Smooth muscle cell (in vitro differentiated cells): ENCODE results near the gene CDH8. TPM values are rescaled to one million over a fixed set of nuclear protein-coding genes. Genes with fewer than 3 reads are reported as not detected.

ENCODE experiments used
- DNase-seq: peaks from one replicate; lab custom pipeline; 2025; ENCODE audit not compliant: unreplicated experiment; lab: John Stamatoyannopoulos, UW
- H2AFZ ChIP-seq: fragments of 200-600 bp; sonication (generic); 2 replicates; pipeline ENCODE4 v1.6.0; 2016; ENCODE audit warnings: antibody characterized with exemption, low read depth, mild to moderate bottlenecking
- H3F3A ChIP-seq: fragments of 200-600 bp; sonication (generic); 2 replicates; pipeline ENCODE4 v1.6.0; 2017; ENCODE audit warnings: antibody characterized with exemption, low read depth
- H3K27ac ChIP-seq: fragments of 200-600 bp; sonication (generic); 2 replicates; pipeline ENCODE4 v1.5.1; 2016; ENCODE audit warnings: low read depth, mild to moderate bottlenecking
- H3K27me3 ChIP-seq: fragments of 200-600 bp; sonication (generic); 2 replicates; pipeline ENCODE4 v1.6.1; 2016; ENCODE audit warnings: low read depth, mild to moderate bottlenecking
- H3K36me3 ChIP-seq: fragments of 200-600 bp; sonication (generic); 2 replicates; pipeline ENCODE4 v1.5.1; 2016; ENCODE audit warnings: low read depth
- H3K4me1 ChIP-seq: fragments of 200-600 bp; sonication (generic); 2 replicates; pipeline ENCODE4 v1.5.1; 2016; ENCODE audit warnings: low read depth
- H3K4me2 ChIP-seq: fragments of 200-600 bp; sonication (generic); 2 replicates; pipeline ENCODE4 v1.6.0; 2016; ENCODE audit warnings: mild to moderate bottlenecking
- H3K4me3 ChIP-seq: fragments of 200-600 bp; sonication (generic); 2 replicates; pipeline ENCODE4 v1.5.1; 2016; ENCODE audit warnings: mild to moderate bottlenecking
- H3K79me2 ChIP-seq: fragments of 200-600 bp; sonication (generic); 2 replicates; pipeline ENCODE4 v1.6.0; 2016; ENCODE audit warnings: low read depth, mild to moderate bottlenecking
- H3K9ac ChIP-seq: fragments of 200-600 bp; sonication (generic); 2 replicates; pipeline ENCODE4 v1.6.0; 2016; ENCODE audit warnings: low read depth
- H3K9me3 ChIP-seq: fragments of 200-600 bp; sonication (generic); replicated peaks from 2 replicates; pipeline ENCODE4 v1.5.1; 2016; ENCODE audit warnings: low read depth
- H4K20me1 ChIP-seq: fragments of 200-600 bp; sonication (generic); 2 replicates; pipeline ENCODE4 v1.6.0; 2016; ENCODE audit warnings: low read depth
- WGBS: methylation state at CpG from one replicate; pipeline ENCODE4 v1.1.7; 2016; ENCODE audit warnings: low lambda C conversion rate; 5-methylcytosine and 5-hydroxymethylcytosine counted together
- polyA plus RNA-seq: library from polyadenylated mRNA; unstranded; fragments of >200 nt; fragmentation: Nextera tagmentation; extraction: Ambion mirVana; gene quantifications from 2 replicates; pipeline ENCODE4 v1.2.1, GENCODE V29; 2016
- total RNA-seq: library from RNA; depleted of rRNA; stranded (reverse); fragments of >200 nt; gene quantifications from 2 replicates; pipeline ENCODE4 v1.2.3, GENCODE V29; 2014
- TF ChIP-seq, protein P1 (sequence below): fragments of 200-600 bp; sonication (generic); IDR thresholded peaks from 2 replicates; pipeline ENCODE4 v1.5.1; 2017; ENCODE audit warnings: borderline replicate concordance, mild to moderate bottlenecking, antibody characterized with exemption; ENCODE audit not compliant: insufficient read depth, poor library complexity, severe bottlenecking

Gene CDH8
- total and polyA plus RNA-seq, 2 experiments from 2014 or later, result 1.8 to 5.5 TPM

DNA sequence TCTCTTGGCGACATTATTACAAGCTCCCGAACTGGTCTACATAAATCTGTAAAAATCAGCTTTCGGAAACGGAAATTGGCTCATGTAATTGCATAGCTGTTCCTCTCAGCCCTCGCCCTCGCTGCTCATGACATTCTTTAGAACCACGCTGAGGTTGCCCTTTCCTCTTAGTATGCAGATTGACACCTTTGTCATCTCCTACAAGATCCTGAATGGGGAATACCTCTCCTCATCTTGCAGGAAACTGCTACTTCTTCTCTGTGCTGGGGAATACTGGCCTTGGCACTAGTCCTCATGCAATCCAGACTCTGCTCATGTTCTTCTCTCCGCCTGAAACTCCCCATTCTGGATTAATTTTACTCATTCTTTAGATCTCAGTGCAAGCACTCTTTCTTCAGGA, 22.2 kb upstream of the CDH8 start:
- Histone ChIP-seq H3K9me3 (no peaks in the 10 kb centered on the region), H3K79me2 (no peaks in the 10 kb centered on the region), H4K20me1 (no peaks in the 10 kb centered on the region), H3K4me1 (no peaks in the 10 kb centered on the region), H3K27ac (no peak overlapping the region), H3K4me2 (no peak overlapping the region), H3K4me3 (no peak overlapping the region), H3F3A (no peaks in the 10 kb centered on the region), H3K27me3 (peaks cover 10% of the 10 kb centered on the region), H2AFZ (no peak overlapping the region), H3K36me3 (no peaks in the 10 kb centered on the region), H3K9ac (no peak overlapping the region)
- TF ChIP-seq, protein P1, sequence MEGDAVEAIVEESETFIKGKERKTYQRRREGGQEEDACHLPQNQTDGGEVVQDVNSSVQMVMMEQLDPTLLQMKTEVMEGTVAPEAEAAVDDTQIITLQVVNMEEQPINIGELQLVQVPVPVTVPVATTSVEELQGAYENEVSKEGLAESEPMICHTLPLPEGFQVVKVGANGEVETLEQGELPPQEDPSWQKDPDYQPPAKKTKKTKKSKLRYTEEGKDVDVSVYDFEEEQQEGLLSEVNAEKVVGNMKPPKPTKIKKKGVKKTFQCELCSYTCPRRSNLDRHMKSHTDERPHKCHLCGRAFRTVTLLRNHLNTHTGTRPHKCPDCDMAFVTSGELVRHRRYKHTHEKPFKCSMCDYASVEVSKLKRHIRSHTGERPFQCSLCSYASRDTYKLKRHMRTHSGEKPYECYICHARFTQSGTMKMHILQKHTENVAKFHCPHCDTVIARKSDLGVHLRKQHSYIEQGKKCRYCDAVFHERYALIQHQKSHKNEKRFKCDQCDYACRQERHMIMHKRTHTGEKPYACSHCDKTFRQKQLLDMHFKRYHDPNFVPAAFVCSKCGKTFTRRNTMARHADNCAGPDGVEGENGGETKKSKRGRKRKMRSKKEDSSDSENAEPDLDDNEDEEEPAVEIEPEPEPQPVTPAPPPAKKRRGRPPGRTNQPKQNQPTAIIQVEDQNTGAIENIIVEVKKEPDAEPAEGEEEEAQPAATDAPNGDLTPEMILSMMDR, result no peak
- WGBS, result 66% methylated on average over 8 of the region's 8 CpGs
- DNase-seq, result no peak

DNA sequence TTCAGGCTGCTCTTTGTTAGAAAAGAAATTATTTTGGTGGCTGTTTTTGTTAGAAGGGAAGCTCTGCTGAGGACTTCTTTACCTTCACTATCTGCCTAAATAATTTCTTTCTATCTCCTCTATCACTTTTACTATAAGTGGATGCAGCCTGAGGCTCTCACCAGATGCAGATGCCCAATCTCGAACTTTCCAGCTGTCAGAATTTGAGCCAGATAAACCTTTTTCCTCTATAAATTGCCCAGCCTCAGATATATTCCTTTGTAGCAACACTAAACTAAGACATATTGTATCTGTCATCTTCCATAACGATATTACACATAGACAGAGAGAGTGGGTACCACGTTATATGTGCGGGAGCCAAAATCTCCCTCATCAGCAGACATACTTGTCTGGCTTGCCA, 15.7 kb upstream of the CDH8 start:
- 91% methylated on average over 4 of the region's 4 CpGs for WGBS
- no peaks in the 10 kb centered on the region for H4K20me1 ChIP-seq
- H3K27me3 ChIP-seq, result peaks cover 10% of the 10 kb centered on the region
- H3K36me3 ChIP-seq, result no peaks in the 10 kb centered on the region
- H3K79me2 ChIP-seq, result no peaks in the 10 kb centered on the region
- TF ChIP-seq, protein P1, result no peak
- no peak overlapping the region for H3K4me3 ChIP-seq
- H2AFZ ChIP-seq, result no peak overlapping the region
- no peaks in the 10 kb centered on the region for H3K4me1 ChIP-seq
- no peak overlapping the region for H3K9ac ChIP-seq
- no peaks in the 10 kb centered on the region for H3F3A ChIP-seq
- DNase-seq, result no peak
- no peaks in the 10 kb centered on the region for H3K9me3 ChIP-seq
- H3K4me2 ChIP-seq, result no peak overlapping the region
- no peak overlapping the region for H3K27ac ChIP-seq

DNA sequence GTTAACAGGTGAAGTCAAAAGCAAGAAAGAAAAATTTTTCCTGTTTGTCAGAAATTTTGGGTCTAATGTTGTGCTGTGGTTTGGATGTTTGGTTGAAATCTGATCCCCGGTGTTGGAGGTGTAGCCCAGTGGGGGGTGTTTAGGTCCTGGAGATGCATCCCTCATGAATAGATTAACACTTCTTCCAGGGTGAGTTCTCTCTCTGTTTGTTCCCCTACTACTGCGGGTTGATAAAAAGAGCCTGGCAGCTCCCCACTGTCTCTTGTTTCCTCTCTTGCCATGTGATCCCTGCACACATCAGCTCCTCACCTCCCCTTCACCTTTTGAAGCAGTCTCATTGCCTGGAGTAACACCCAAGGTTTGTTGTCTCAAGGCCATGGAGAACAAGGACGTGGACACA, 14.6 kb upstream of the CDH8 start:
- whole genome bisulfite sequencing, result 52% methylated on average over 3 of the region's 3 CpGs
- no peak overlapping the region for H3K4me2 ChIP-seq
- H3K27ac ChIP-seq, result no peak overlapping the region
- H3K9me3 ChIP-seq, result no peaks in the 10 kb centered on the region
- H4K20me1 ChIP-seq, result no peaks in the 10 kb centered on the region
- peaks cover 10% of the 10 kb centered on the region for H3K27me3 ChIP-seq
- H3K36me3 ChIP-seq, result no peaks in the 10 kb centered on the region
- no peaks in the 10 kb centered on the region for H3K79me2 ChIP-seq
- no peak overlapping the region for H2AFZ ChIP-seq
- no peak overlapping the region for H3K9ac ChIP-seq
- DNase-seq, result no peak
- TF ChIP-seq, protein P1, result no peak
- H3F3A ChIP-seq, result no peaks in the 10 kb centered on the region
- H3K4me1 ChIP-seq, result no peaks in the 10 kb centered on the region
- H3K4me3 ChIP-seq, result no peak overlapping the region

DNA sequence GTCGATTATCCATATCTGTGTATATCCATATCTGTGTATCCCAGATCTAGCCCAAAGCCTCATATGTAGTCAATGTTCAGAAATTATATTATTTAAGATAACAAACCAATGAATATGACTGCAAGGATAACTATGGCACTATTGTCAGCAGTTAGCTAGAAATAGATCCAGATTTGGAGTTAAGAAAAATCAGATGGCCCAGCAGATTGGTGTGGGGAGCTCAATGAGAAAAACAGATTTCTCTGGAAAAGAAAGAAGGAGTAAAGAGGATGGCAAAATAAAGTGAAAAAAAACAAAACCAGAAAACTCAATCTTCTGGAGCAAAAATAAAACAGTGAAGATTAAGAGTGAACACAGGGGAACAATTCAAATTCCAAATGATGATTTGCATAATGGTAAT, 10.6 kb upstream of the CDH8 start:
- H3K79me2 ChIP-seq, result no peaks in the 10 kb centered on the region
- no peak overlapping the region for H3K4me3 ChIP-seq
- H3K4me2 ChIP-seq, result no peak overlapping the region
- H3K27ac ChIP-seq, result no peak overlapping the region
- no peaks in the 10 kb centered on the region for H3K9me3 ChIP-seq
- TF ChIP-seq, protein P1, result no peak
- no peaks in the 10 kb centered on the region for H3K36me3 ChIP-seq
- H2AFZ ChIP-seq, result no peak overlapping the region
- DNase-seq, result no peak
- no peaks in the 10 kb centered on the region for H3F3A ChIP-seq
- no peak overlapping the region for H3K9ac ChIP-seq
- H3K27me3 ChIP-seq, result peaks cover 4% of the 10 kb centered on the region
- H3K4me1 ChIP-seq, result no peaks in the 10 kb centered on the region
- 91% methylated on average over 1 of the region's 1 CpG for WGBS
- no peaks in the 10 kb centered on the region for H4K20me1 ChIP-seq
